ENCODE data around the gene PRKAR2B. TPM values are rescaled to one million over a fixed set of nuclear protein-coding genes. Genes with fewer than 3 reads are reported as not detected.
A peak's percentile ranks its signal among the peaks of the same experiment; 100 is the strongest.

Gene PRKAR2B
- total and polyA plus RNA-seq, 2 donors (not counting 1 experiment from before 2014, with no cell fraction given) = 6.5 to 14.7 TPM

DNA sequence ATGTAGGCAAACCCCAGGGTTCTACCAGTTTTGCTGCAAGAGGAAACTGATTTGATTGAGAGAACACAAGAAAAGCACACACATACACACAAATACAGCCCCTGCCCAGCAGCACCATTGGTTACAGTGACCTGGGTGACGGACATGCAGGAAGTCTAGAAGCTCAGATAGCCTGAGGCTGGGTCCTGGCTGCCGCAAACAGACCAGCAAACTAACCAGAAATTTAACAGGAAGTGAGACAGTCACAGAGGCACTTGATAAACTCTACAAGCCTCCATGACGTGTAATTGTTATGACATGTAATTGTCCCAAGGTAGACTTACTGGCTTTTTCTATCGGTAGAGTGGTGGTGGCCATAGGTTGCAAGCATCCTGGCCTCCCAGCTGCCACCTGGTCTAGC lies 58.9 kb downstream of the PRKAR2B start:
- Histone ChIP-seq H3K4me1 (ENCODE audit: control insufficient read depth, extremely low read depth, insufficient read depth, low read length) (no peaks in the 10 kb centered on the region), H3K27me3 (ENCODE audit: control insufficient read depth, insufficient read depth, low read length) (no peaks in the 10 kb centered on the region), H2AFZ (ENCODE audit: low read length) (no peak overlapping the region), H3K4me3 (replicated peaks in 1 of 4; ENCODE audit: control extremely low read depth in 1 of 4, insufficient read depth in 1 of 4, low read depth in 3 of 4, low read length in 4 of 4) (no peak overlapping the region), H3K4me2 (ENCODE audit: extremely low read depth, insufficient read depth, low read length) (no peak overlapping the region), H3K79me2 (ENCODE audit: control insufficient read depth, insufficient read depth, low read length) (no peaks in the 10 kb centered on the region), H3K9me3 (ENCODE audit: control insufficient read depth, insufficient read depth, low read depth, low read length) (no peaks in the 10 kb centered on the region), H4K20me1 (ENCODE audit: control insufficient read depth, extremely low read depth, insufficient read depth, low read length) (no peaks in the 10 kb centered on the region), H3K36me3 (ENCODE audit: control insufficient read depth, insufficient read depth, low read length) (no peaks in the 10 kb centered on the region), H3K27ac (ENCODE audit: insufficient read depth, low read length) (no peak overlapping the region), H3K9ac (ENCODE audit: insufficient read depth, low read length) (no peak overlapping the region)
- DNase-seq (ENCODE audit: low read depth in 2 of 2) = peak in 1 of 2 donors; percentile 35
- TF ChIP-seq, protein P1, sequence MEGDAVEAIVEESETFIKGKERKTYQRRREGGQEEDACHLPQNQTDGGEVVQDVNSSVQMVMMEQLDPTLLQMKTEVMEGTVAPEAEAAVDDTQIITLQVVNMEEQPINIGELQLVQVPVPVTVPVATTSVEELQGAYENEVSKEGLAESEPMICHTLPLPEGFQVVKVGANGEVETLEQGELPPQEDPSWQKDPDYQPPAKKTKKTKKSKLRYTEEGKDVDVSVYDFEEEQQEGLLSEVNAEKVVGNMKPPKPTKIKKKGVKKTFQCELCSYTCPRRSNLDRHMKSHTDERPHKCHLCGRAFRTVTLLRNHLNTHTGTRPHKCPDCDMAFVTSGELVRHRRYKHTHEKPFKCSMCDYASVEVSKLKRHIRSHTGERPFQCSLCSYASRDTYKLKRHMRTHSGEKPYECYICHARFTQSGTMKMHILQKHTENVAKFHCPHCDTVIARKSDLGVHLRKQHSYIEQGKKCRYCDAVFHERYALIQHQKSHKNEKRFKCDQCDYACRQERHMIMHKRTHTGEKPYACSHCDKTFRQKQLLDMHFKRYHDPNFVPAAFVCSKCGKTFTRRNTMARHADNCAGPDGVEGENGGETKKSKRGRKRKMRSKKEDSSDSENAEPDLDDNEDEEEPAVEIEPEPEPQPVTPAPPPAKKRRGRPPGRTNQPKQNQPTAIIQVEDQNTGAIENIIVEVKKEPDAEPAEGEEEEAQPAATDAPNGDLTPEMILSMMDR (conservative IDR thresholded peaks at IDR 0.05 in 1 of 2, IDR thresholded peaks at IDR 0.05 in 1 of 2; ENCODE audit: low read depth in 1 of 2, low read length in 2 of 2) = no peak
- TF ChIP-seq EZH2 (IDR thresholded peaks at IDR 0.05; ENCODE audit: low read length, missing control alignments) = no peak

DNA sequence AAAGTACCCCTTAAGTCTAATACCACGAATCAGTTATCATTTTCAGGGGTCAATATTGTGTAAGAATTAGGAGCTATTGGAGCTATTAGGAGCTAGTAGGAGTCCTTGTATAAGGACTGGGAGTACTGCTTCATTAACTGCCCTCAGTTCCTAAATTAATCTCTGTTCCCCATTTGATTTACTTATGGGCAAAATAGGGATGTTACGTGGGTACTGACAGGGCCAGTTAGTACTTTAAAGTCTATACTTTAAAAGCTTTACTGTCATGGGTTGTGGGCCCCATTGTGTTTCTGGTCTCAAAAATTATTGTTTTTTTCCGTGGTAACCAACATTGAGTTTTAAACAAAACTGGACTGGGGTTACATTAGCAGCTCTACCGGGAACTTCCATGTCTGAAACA lies 60.3 kb downstream of the PRKAR2B start:
- Histone ChIP-seq H3K4me3 (replicated peaks in 1 of 4; ENCODE audit: control extremely low read depth in 1 of 4, insufficient read depth in 1 of 4, low read depth in 3 of 4, low read length in 4 of 4) (no peak overlapping the region), H3K4me2 (ENCODE audit: extremely low read depth, insufficient read depth, low read length) (no peak overlapping the region), H3K79me2 (ENCODE audit: control insufficient read depth, insufficient read depth, low read length) (no peaks in the 10 kb centered on the region), H3K9me3 (ENCODE audit: control insufficient read depth, insufficient read depth, low read depth, low read length) (no peaks in the 10 kb centered on the region), H3K9ac (ENCODE audit: insufficient read depth, low read length) (no peak overlapping the region), H2AFZ (ENCODE audit: low read length) (no peak overlapping the region), H3K36me3 (ENCODE audit: control insufficient read depth, insufficient read depth, low read length) (no peaks in the 10 kb centered on the region), H3K4me1 (ENCODE audit: control insufficient read depth, extremely low read depth, insufficient read depth, low read length) (no peaks in the 10 kb centered on the region), H3K27me3 (ENCODE audit: control insufficient read depth, insufficient read depth, low read length) (no peaks in the 10 kb centered on the region), H4K20me1 (ENCODE audit: control insufficient read depth, extremely low read depth, insufficient read depth, low read length) (no peaks in the 10 kb centered on the region), H3K27ac (ENCODE audit: insufficient read depth, low read length) (no peak overlapping the region)
- no peak for TF ChIP-seq EZH2 (IDR thresholded peaks at IDR 0.05; ENCODE audit: low read length, missing control alignments)
- TF ChIP-seq, protein P1 (conservative IDR thresholded peaks at IDR 0.05 in 1 of 2, IDR thresholded peaks at IDR 0.05 in 1 of 2; ENCODE audit: low read depth in 1 of 2, low read length in 2 of 2) = no peak
- DNase-seq (ENCODE audit: low read depth in 2 of 2) = no peak

DNA sequence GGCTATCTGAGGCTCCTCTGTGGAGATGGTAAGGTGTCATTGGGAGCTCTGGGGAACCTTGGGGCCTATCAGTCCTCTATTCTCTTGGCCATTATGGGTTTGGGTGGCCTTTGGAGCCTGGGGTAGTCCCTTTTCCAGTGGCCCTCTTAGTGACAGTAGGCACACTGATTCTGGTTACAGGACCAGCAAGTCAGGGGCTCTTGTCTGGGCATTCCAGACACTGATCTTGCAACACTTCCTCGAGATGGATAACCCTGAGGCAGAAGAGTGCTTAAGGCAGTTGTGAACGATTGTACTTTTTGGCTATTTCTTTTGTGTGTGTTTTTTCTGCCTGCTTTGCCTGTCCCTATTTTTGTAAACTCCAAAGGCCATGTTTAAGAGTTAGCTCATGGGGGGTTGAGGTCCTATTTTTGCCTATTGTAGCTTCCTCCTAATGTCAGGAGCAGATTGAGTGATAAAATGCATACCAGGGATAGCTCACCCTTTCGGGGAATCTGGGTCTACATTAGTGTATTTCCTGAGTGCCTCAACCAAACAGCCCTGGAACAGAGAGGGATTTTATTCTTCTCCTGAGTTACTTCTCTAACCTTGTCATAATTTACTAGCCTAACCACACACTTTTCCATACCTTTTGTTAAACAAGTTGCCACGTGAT lies 61.2 kb downstream of the PRKAR2B start:
- Histone ChIP-seq H3K36me3 (ENCODE audit: control insufficient read depth, insufficient read depth, low read length) (no peaks in the 10 kb centered on the region), H3K79me2 (ENCODE audit: control insufficient read depth, insufficient read depth, low read length) (no peaks in the 10 kb centered on the region), H3K4me3 (replicated peaks in 1 of 4; ENCODE audit: control extremely low read depth in 1 of 4, insufficient read depth in 1 of 4, low read depth in 3 of 4, low read length in 4 of 4) (no peak overlapping the region), H3K27ac (ENCODE audit: insufficient read depth, low read length) (no peak overlapping the region), H3K4me2 (ENCODE audit: extremely low read depth, insufficient read depth, low read length) (no peak overlapping the region), H3K9ac (ENCODE audit: insufficient read depth, low read length) (no peak overlapping the region), H3K4me1 (ENCODE audit: control insufficient read depth, extremely low read depth, insufficient read depth, low read length) (no peaks in the 10 kb centered on the region), H2AFZ (ENCODE audit: low read length) (no peak overlapping the region), H3K27me3 (ENCODE audit: control insufficient read depth, insufficient read depth, low read length) (no peaks in the 10 kb centered on the region), H4K20me1 (ENCODE audit: control insufficient read depth, extremely low read depth, insufficient read depth, low read length) (no peaks in the 10 kb centered on the region), H3K9me3 (ENCODE audit: control insufficient read depth, insufficient read depth, low read depth, low read length) (no peaks in the 10 kb centered on the region)
- no peak for TF ChIP-seq EZH2 (IDR thresholded peaks at IDR 0.05; ENCODE audit: low read length, missing control alignments)
- TF ChIP-seq, protein P1 (conservative IDR thresholded peaks at IDR 0.05 in 1 of 2, IDR thresholded peaks at IDR 0.05 in 1 of 2; ENCODE audit: low read depth in 1 of 2, low read length in 2 of 2) = no peak
- no peak for DNase-seq (ENCODE audit: low read depth in 2 of 2)
